GM18861 (cell line): ENCODE results near the gene PHACTR1.

Experiments used
- ATAC-seq: cut with Tn5 transposase; IDR thresholded peaks from one replicate; pipeline ENCODE4 v1.9.1; 2021; ENCODE audit not compliant: unreplicated experiment

The PHACTR1 gene

DNA sequence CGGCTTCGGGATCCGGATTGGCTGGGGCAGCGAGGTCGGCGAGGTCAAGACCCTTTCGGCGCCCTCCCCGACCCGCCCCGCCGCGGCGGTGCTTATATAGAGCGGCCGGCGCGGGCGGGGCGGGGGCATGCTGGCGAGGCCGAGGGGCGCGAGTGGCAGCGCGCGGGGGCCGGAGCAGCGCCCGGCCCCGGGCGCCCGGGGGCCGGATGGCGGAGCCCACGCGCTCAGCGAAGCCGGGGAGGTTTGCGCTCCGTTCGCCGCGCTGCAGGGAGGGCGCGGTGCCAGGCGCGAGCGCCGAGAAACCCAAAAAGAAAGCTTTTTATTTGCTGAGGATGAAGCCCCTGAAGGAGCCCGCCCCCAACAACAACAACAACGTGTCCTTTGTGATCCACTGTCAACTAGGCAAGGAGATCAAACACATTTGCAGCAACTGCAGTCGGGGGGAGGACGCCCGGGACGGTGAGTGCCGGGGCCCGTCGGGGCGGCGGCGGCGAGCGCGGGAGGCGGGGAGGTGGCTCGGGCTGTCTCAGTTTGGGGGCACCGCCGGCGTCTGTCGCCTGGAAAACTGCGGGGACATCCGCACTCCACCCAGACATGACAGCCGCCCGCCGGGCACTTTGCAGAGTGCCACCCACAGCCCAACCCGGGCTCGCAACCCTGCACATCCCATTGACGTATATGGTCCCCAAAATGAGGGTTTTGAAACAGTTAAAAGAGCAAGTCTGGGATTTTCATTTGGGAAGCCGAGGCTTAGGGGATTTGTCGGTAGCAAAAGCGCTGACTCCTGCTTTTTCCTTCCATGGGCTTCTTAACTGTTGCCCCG lies 297.3 kb downstream of the PHACTR1 start:
- ATAC-seq = no peak

GRCh38 chr6:13014504-13015378 lies 298.2 kb downstream of the PHACTR1 start:
- ATAC-seq = no peak

DNA sequence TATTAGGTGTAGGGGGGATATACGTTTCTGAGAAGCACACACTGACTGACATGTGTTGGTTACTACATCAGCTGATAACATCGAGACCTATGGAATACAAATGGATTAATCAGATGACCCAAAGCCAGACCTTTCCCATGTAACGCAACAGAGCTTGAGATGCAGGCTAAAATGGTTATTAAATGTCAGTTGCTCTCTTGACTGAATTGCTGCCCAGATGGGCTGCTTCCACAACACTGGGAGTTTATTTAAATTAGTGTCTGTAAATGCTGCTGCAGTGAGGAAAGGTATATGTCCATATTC lies 298.8 kb downstream of the PHACTR1 start:
- no peak for ATAC-seq

DNA sequence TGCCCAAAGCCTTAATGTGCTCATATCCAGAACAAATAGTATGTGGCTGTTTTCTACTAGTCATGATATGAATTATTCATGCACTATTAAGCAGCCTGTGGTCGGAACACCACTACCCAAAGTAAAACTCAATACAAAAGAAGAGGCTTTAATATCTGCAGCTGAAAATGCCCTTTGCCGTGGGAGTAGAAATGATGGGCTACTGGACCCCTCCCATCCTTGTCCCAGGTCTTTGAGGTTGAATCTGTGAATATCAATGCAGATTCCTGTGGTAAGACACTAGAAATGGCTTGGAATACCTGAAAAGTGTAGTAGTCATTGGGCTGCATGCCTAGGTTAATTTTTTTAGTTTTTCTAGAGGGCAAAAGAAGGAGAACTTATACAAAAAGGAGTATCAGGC lies 308.0 kb downstream of the PHACTR1 start:
- ATAC-seq = no peak

GRCh38 chr6:13025893-13026499 lies 309.4 kb downstream of the PHACTR1 start:
- ATAC-seq = no peak

GRCh38 chr6:13026557-13026956 lies 310.0 kb downstream of the PHACTR1 start:
- ATAC-seq = no peak

DNA sequence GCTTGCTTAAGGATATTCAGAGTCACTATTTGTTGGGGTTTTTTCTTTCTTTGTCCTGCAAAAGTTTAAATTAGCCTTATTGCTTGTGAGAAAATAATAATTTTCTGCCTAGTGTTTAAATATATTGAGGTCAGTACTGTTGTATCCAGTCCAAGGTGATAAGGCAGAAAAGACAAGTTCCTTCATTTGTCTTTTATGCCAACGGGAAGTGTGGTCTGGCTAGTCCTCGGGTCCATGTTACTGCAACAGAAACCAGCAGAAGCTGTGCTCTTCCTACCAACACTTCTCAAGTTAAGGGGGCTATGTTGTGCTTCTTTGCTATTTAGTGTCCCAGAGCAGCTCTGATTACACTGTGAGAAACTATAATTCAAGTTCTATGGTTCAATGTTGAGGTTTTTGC lies 310.6 kb downstream of the PHACTR1 start:
- no peak for ATAC-seq

DNA sequence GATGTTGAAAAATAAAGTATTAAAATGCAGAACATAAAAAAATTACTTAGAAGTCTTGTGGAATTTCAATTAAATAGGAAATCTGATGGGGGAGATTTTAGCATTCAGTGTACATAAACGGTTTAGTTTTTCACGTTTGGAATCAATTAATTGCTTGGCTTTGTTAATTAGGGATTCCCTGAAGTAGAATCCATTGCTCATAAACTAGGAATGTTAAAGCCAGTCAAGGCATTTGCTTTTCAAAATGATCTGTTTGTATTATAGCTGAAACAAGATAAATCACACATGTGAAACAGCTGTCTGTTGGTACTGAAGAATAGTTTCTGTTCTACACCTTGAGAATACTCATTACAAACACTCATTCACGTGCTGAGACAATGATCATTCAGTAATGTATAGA lies 313.8 kb downstream of the PHACTR1 start:
- ATAC-seq = no peak

- no peak for ATAC-seq
Observed at GRCh38 chr6:13032566-13032965, 316.0 kb downstream of the PHACTR1 start.

DNA sequence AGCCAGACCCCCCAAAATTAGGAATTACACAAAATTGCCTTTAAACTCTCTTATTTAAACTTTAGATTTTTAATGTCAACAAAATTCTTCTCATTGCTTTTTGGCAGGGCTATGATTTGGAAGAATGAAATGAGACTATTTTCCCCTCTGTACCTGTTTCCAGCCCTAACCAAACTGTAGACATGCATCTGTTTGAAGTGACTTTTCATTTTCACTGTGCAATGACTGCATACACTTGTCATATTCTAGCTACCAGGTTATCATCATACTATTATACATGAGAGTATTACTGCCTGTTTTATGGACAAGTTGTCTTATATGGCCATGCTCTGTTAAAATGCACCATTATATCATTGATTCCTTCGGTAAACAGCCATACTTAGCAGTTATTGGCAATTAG lies 316.6 kb downstream of the PHACTR1 start:
- no peak for ATAC-seq

GRCh38 chr6:13034316-13034715 lies 317.7 kb downstream of the PHACTR1 start:
- no peak for ATAC-seq

GRCh38 chr6:13035606-13036005 lies 319.0 kb downstream of the PHACTR1 start:
- ATAC-seq = no peak

DNA sequence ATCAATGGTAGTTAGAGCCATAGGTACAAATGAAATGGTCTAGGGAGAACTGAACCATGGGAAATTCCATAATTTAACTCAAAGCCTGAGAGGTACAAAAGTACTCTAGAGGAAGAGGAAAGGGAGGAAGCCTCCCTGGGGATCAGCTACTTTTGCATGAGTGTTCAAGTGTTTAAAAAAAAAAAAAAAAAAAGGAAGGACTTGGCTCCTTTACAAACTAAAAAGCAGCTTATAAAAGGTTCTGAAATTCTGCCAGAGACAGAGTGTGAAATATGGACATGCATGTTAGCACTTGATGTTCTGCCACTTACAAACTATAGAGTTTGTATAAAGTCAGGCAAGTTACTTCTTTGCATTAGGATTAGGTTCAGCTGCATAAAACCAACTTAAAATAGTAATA lies 321.7 kb downstream of the PHACTR1 start:
- no peak for ATAC-seq

- ATAC-seq = no peak
Observed at GRCh38 chr6:13038741-13039190, 322.2 kb downstream of the PHACTR1 start.

- ATAC-seq = no peak
Observed at GRCh38 chr6:13044390-13044789, 327.8 kb downstream of the PHACTR1 start.

DNA sequence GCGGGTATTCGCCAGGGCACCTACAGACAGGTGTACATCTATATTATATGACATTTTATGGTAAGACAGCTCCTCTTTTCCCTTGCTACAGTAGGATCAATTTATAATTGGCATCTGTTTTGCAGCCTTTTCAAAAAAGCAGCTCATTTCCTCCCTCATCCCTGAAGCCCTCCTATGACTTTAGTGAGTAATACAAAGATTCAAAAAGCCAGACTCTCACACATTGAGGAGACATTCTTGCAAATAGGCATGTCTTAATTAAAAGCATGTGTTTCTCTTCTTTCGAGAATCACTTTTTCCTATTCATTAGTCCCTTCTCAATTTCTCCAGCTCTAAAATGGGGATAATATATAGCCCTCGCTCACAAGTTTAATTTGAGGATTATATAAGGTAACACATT lies 328.3 kb downstream of the PHACTR1 start:
- ATAC-seq = no peak

DNA sequence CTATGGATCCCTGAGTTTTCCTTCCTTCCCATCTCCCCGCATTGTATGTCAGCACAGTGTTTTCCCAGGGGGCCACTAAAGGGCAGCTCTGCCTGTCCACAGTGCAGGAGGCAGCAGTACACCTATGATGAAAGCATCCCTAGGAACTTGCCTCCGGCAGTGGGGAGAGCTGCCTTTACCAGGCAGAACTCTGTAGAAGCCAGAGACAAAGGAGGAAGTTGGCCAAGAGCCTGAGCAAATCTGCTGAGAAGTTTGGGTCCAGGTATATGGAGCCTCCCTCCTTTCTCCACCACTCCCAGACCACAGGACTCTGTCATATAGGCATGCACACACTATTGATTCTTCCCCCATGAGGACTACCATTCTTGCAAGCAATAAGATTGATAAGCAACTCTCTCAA lies 329.1 kb downstream of the PHACTR1 start:
- no peak for ATAC-seq

DNA sequence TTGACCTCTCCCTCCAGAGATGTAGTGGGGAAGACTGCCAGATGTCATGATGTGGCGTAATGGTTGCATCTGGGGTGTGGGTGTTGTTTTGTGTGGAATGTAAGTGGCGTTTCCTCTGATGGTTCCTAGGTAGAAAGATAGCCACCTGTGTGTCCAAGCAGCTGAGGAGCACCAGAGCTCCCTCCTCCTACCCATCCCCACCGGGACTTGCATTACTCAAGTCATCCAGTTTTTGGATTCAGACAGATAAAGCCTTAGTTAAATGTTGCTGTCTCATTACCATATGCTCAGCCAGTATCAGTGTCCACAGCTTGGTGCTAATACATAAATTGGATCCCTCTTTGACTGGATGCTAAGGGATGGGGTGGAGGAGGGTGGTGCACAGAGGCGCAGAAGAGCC lies 329.5 kb downstream of the PHACTR1 start:
- ATAC-seq = no peak

DNA sequence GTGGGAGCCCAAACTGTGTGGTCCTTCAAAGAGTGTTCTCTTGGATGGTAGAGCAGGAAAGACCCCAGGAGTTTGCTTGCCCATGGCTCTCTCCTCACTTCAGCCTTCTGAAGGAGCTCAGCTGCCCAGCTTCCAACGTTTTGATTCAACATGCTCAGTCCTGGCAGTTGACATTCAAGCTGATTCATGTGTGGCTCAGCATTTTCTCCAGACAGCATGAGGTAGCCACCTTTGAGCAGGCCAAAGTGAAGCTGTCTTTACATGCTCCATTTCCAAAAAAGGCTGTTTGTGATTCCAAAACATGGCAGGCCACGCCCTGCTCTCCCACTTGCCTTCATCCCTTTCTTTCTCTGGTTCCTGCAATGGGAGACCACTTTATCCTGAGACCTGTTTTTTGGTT lies 331.5 kb downstream of the PHACTR1 start:
- ATAC-seq = no peak

DNA sequence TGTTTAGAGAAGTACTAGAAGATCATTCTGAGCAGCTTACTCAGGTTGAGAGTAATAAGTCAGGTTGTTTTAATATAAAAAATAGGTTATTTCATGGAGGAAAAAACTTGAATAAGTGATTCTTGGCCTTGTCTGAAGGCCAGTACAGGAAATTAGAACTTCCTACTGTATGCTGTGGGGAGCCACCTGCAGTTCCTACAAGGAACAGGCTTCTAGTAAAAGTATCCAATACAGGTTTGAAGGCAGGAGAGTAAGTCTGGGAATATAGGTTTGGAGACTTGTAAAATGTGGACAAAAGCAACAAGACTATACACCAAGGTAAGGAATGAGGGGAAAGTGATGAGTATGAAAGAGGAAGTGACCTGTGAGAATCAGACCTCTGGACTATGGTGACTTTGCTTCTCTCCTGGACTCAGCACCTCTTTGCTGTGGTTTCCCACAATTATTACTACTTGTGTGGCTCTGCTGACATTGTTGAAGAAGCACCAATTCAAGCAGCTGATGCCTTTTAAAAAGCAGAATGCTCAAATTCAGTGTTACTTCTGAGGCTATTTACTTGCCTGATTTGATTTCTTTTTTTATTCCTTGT lies 333.2 kb downstream of the PHACTR1 start:
- ATAC-seq = no peak

DNA sequence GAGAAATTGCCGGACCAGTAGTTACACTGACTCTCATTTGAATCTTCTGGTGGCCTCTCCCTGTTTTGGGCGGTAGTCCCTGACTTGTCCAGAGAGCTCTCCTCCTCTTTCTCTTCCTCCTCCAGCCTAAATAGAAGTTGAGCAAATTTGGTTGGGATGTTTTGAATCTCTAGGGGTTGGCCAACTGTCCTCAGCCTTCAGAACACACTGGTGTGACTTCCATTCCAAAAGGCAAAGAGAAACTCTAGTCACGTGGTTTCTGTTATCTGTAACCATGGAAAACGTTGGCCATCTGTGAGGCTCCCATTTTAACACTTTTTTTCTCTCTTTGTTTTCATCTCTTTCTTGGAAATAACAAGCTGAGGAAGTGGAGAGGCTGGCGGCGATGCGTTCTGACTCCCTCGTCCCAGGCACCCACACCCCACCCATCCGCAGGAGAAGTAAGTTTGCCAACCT lies 336.5 kb downstream of the PHACTR1 start:
- ATAC-seq = no peak
